Neuronal stem cell (in vitro differentiated cells): ENCODE results near the gene PEX14.

Source experiments
- DNase-seq: peaks from one replicate; pipeline ENCODE4 v3.0.0-alpha.2; 2013; ENCODE audit warnings: low spot score
- H2AFZ ChIP-seq: one replicate; pipeline ENCODE4 v1.6.1; 2013; ENCODE audit warnings: mild to moderate bottlenecking, low read length, inconsistent platforms
- H2AK5ac ChIP-seq: 2 replicates; pipeline ENCODE4 v1.6.1; 2013; ENCODE audit warnings: low read depth, mild to moderate bottlenecking, inconsistent platforms, low read length, moderate library complexity, mixed read lengths
- H2BK120ac ChIP-seq: 2 replicates; pipeline ENCODE4 v1.6.1; 2013; ENCODE audit warnings: low read depth, mild to moderate bottlenecking, inconsistent platforms, low read length, moderate library complexity, mixed read lengths
- H2BK12ac ChIP-seq: one replicate; pipeline ENCODE4 v1.6.1; 2013; ENCODE audit warnings: low read length, inconsistent platforms
- H2BK15ac ChIP-seq: 2 replicates; pipeline ENCODE4 v1.6.1; 2013; ENCODE audit warnings: mild to moderate bottlenecking, low read length, inconsistent platforms, mixed read lengths
- H2BK5ac ChIP-seq: one replicate; pipeline ENCODE4 v1.6.1; 2013; ENCODE audit warnings: inconsistent platforms, mild to moderate bottlenecking, low read length, moderate library complexity
- H3K14ac ChIP-seq: one replicate; pipeline ENCODE4 v1.6.1; 2013; ENCODE audit warnings: low read length, inconsistent platforms
- H3K18ac ChIP-seq: 2 replicates; pipeline ENCODE4 v1.6.1; 2013; ENCODE audit warnings: low read length, inconsistent platforms
- H3K23ac ChIP-seq: 2 replicates; pipeline ENCODE4 v1.6.1; 2013; ENCODE audit warnings: low read depth, mild to moderate bottlenecking, mixed read lengths, low read length, inconsistent platforms; ENCODE audit not compliant: poor library complexity
- H3K27ac ChIP-seq: replicated peaks from 3 replicates; pipeline ENCODE4 v1.5.1; 2013; ENCODE audit warnings: low read length, inconsistent platforms
- H3K27me3 ChIP-seq, 3 experiments: 2 replicates each; pipeline ENCODE4 v1.6.1; 2013; ENCODE audit warnings: low read length in 3 of 3, mild to moderate bottlenecking in 2 of 3, inconsistent platforms in 1 of 3, low read depth in 1 of 3, mixed read lengths in 1 of 3, moderate library complexity in 1 of 3; ENCODE audit not compliant: control insufficient read depth in 3 of 3, insufficient read depth in 3 of 3
- H3K36me3 ChIP-seq, 2 donors: replicated peaks in 1 of 2; 2 replicates each; pipeline ENCODE4 v1.6.1; 2013; ENCODE audit warnings: low read length in 2 of 2; ENCODE audit not compliant: control insufficient read depth in 2 of 2, insufficient read depth in 2 of 2
- H3K4ac ChIP-seq: 2 replicates; pipeline ENCODE4 v1.6.1; 2013; ENCODE audit warnings: inconsistent platforms, mild to moderate bottlenecking, low read length, moderate library complexity
- H3K4me1 ChIP-seq, 2 donors: 1 replicate in 1 of 2; 2 replicates in 1 of 2; pipeline ENCODE4 v1.6.1; 2013; ENCODE audit warnings: low read length in 2 of 2, low read depth in 1 of 2; ENCODE audit not compliant: control insufficient read depth in 2 of 2, insufficient read depth in 1 of 2
- H3K4me2 ChIP-seq: one replicate; pipeline ENCODE4 v1.6.1; 2013; ENCODE audit warnings: mild to moderate bottlenecking, low read length, inconsistent platforms; ENCODE audit not compliant: insufficient read depth, poor library complexity, severe bottlenecking
- H3K4me3 ChIP-seq, 2 donors: 2 replicates each; pipeline ENCODE4 v1.5.1; 2013; ENCODE audit warnings: low read length in 2 of 2, mild to moderate bottlenecking in 2 of 2, inconsistent platforms in 1 of 2, moderate library complexity in 1 of 2
- H3K79me1 ChIP-seq: one replicate; pipeline ENCODE4 v1.6.1; 2013; ENCODE audit warnings: low read depth, mild to moderate bottlenecking, inconsistent platforms, low read length, moderate library complexity
- H3K9ac ChIP-seq: one replicate; pipeline ENCODE4 v1.6.1; 2013; ENCODE audit warnings: mild to moderate bottlenecking, low read depth, low read length, inconsistent platforms; ENCODE audit not compliant: poor library complexity
- H3K9me3 ChIP-seq, 2 donors: replicated peaks in 1 of 2; 2 replicates each; pipeline versions ENCODE3 to v1.6.1; 2013; ENCODE audit warnings: low read length in 2 of 2, mild to moderate bottlenecking in 2 of 2, inconsistent platforms in 1 of 2, low read depth in 1 of 2, mixed read lengths in 1 of 2, moderate library complexity in 1 of 2; ENCODE audit not compliant: control insufficient read depth in 2 of 2, insufficient read depth in 1 of 2
- H4K8ac ChIP-seq: one replicate; pipeline ENCODE4 v1.6.1; 2013; ENCODE audit warnings: low read depth, mild to moderate bottlenecking, inconsistent platforms, low read length, moderate library complexity
- H4K91ac ChIP-seq: one replicate; pipeline ENCODE4 v1.6.1; 2013; ENCODE audit warnings: low read length, low read depth, mild to moderate bottlenecking, inconsistent platforms; ENCODE audit not compliant: poor library complexity
- WGBS, 2 donors: extraction: QIAGEN DNeasy Blood & Tissue Kit; methylation state at CpG; one replicate each; pipeline ENCODE4 v1.1.7; 2013; ENCODE audit warnings: missing lambda C conversion rate in 2 of 2, mixed read lengths in 1 of 2; ENCODE audit not compliant: insufficient read length in 2 of 2, insufficient replicate concordance in 1 of 2; ENCODE audit errors: extremely low coverage in 2 of 2; 5-methylcytosine and 5-hydroxymethylcytosine counted together

PEX14 gene

DNA sequence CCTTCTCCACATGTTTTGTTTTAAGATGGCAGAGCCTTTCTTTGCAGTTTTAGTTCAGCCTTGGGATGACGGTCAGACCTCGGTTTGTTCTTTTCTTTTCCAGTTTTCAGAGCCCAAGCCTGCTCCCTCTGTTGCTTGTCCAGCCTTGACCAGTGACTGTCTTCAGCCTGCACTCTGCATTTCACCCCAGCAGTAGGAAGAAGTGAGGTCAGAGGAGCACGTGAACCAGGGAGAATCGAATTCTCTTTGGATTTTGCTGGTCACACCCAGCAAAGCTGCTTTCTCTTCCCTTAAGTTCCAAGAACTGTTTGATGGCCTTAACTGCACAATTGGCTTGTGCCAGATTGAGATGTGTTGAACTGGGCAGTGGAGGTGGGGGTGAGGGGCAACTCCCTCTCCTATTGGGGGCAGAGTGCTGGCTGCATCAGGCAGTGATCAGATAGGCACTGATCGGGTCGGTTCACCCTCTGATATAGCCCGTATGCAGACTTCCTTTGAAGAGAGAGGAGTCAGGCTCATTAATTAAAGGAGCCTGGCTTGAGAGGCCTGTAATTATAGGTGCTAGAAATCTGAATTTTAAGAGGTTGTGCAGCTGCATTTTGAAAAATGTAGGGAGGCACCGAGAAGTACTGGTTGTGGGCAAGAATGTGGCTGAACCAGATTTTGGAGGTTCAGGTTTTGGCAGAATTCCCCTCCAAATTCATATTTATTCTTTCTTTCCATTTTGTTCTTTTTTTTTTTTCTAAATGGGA lies 42.4 kb downstream of the PEX14 start:
- H3K4ac ChIP-seq = no peak overlapping the region
- no peaks in the 10 kb centered on the region for H3K9me3 ChIP-seq
- no peak overlapping the region for H3K18ac ChIP-seq
- H3K36me3 ChIP-seq = no peaks in the 10 kb centered on the region
- no peak overlapping the region for H3K4me2 ChIP-seq
- H3K79me1 ChIP-seq = peaks cover 3% of the 10 kb centered on the region
- no peak overlapping the region for H3K23ac ChIP-seq
- no peak overlapping the region for H4K91ac ChIP-seq
- no peak overlapping the region for H2AK5ac ChIP-seq
- no peak overlapping the region for H2BK12ac ChIP-seq
- no CpG with 5 or more reads among the region's 8 CpGs for WGBS, 2 donors
- H3K4me1 ChIP-seq = peaks cover 9 to 20% of the 10 kb centered on the region in 2 donors
- no peak overlapping the region for H2AFZ ChIP-seq
- no peak overlapping the region for H3K9ac ChIP-seq
- no peak overlapping the region for H3K4me3 ChIP-seq
- no peak overlapping the region for H3K14ac ChIP-seq
- H2BK15ac ChIP-seq = no peak overlapping the region
- H3K27me3 ChIP-seq = no peaks in the 10 kb centered on the region
- no peak for DNase-seq
- no peak overlapping the region for H2BK120ac ChIP-seq
- H4K8ac ChIP-seq = no peak overlapping the region
- no peak overlapping the region for H2BK5ac ChIP-seq
- H3K27ac ChIP-seq = no peak overlapping the region

DNA sequence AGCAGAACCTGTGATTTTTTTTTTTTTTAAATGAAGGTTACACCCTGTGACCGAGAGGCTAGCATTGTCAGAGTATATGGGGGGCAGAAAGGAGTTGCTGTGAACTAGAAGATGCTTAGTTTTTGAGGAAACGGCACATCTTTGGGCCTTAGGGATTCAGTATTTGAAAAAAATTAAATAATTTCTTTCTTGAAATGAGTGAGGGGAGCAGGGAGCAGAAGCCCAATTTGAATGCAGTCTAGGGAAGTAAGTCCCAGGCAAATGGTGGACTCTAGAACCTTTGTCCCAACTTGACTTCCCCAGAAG lies 42.9 kb downstream of the PEX14 start:
- Histone ChIP-seq H3K14ac (no peak overlapping the region), H3K79me1 (peaks cover 3% of the 10 kb centered on the region), H4K91ac (no peak overlapping the region), H4K8ac (no peak overlapping the region), H2BK5ac (no peak overlapping the region), H3K4me1 (peaks cover 9 to 19% of the 10 kb centered on the region in 2 donors), H2AK5ac (no peak overlapping the region), H3K36me3 (no peaks in the 10 kb centered on the region), H3K4ac (no peak overlapping the region), H2BK15ac (no peak overlapping the region), H3K18ac (no peak overlapping the region), H3K27ac (no peak overlapping the region), H3K27me3 (no peaks in the 10 kb centered on the region), H2BK120ac (no peak overlapping the region), H3K4me3 (no peak overlapping the region), H3K23ac (no peak overlapping the region), H3K9me3 (no peaks in the 10 kb centered on the region), H3K9ac (no peak overlapping the region), H2AFZ (no peak overlapping the region), H2BK12ac (no peak overlapping the region), H3K4me2 (no peak overlapping the region)
- DNase-seq = no peak
- no CpG with 5 or more reads among the region's 2 CpGs for WGBS, 2 donors

DNA sequence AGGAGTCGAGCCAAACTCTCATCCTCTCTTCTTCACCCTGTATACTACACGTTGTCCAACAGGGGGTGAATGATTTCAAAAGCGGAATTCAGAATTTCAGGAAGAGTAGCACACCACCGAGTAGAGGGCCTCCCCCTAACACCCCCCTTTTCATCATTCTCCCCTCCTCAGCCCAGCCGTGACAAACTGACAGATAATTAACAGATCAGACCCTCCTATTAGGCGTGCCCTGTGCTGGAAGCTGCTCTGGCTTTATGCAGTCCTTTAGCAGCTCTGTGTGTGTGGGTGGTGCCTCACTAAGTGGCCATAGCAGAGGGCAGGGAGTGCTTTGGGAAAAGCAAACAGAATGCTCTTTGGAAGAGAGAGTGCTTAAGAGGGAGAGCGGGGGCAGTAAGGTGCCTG lies 44.3 kb downstream of the PEX14 start:
- Histone ChIP-seq H3K79me1 (peaks cover 3% of the 10 kb centered on the region), H4K8ac (no peak overlapping the region), H3K14ac (no peak overlapping the region), H3K27ac (no peak overlapping the region), H3K4me2 (peak overlapping the region; percentile 19), H2BK15ac (no peak overlapping the region), H2BK120ac (no peak overlapping the region), H2AFZ (no peak overlapping the region), H3K4me1 (peaks cover 9 to 19% of the 10 kb centered on the region in 2 donors), H2BK12ac (no peak overlapping the region), H4K91ac (no peak overlapping the region), H2BK5ac (no peak overlapping the region), H3K23ac (no peak overlapping the region), H3K27me3 (no peaks in the 10 kb centered on the region), H3K9ac (no peak overlapping the region), H3K4me3 (no peak overlapping the region), H3K18ac (no peak overlapping the region), H2AK5ac (no peak overlapping the region), H3K4ac (no peak overlapping the region), H3K9me3 (no peaks in the 10 kb centered on the region), H3K36me3 (no peaks in the 10 kb centered on the region)
- WGBS, 2 donors = no CpG with 5 or more reads among the region's 7 CpGs
- no peak for DNase-seq

DNA sequence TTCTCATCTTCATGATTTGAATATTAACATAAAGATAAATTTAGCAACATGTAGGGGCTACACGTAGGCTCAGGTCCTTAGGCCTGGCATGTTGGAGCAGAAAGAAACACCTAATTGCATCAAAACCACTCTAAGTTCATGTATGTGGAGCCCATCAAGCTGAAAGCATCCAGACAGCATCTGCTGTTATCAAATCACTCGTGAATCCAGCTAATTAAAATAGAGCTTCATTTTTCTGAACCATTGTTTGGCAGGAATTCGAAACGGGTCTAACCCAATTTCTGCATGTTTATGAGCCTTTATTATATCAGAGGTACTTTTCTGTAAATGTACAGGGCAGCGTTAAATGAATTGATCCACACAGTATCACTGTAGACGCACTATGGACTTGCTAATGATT lies 45.7 kb downstream of the PEX14 start:
- Histone ChIP-seq H3K9ac (no peak overlapping the region), H2AK5ac (no peak overlapping the region), H3K18ac (no peak overlapping the region), H3K36me3 (no peaks in the 10 kb centered on the region), H2AFZ (no peak overlapping the region), H4K91ac (no peak overlapping the region), H3K4ac (no peak overlapping the region), H3K27ac (no peak overlapping the region), H3K27me3 (no peaks in the 10 kb centered on the region), H3K4me1 (peaks cover 9 to 15% of the 10 kb centered on the region in 2 donors), H3K14ac (no peak overlapping the region), H2BK120ac (no peak overlapping the region), H3K79me1 (no peaks in the 10 kb centered on the region), H2BK5ac (no peak overlapping the region), H3K4me2 (no peak overlapping the region), H3K9me3 (no peaks in the 10 kb centered on the region), H2BK15ac (no peak overlapping the region), H3K4me3 (no peak overlapping the region), H3K23ac (no peak overlapping the region), H4K8ac (no peak overlapping the region), H2BK12ac (no peak overlapping the region)
- no CpG with 5 or more reads among the region's 6 CpGs for WGBS, 2 donors
- no peak for DNase-seq
